Heart left ventricle (tissue), 16 donors: ENCODE data around the gene TYW5. TPM values are rescaled to one million over a fixed set of nuclear protein-coding genes. Genes with fewer than 3 reads are reported as not detected.

Experiments used
- ATAC-seq, 4 donors: fragments of 200-7000 bp; cut with Tn5 transposase; one replicate each; pipeline ENCODE4 v1.9.1; 2020 to 2022; ENCODE audit warnings: moderate library complexity in 4 of 4, mild to moderate bottlenecking in 3 of 4, moderate number of reproducible peaks in 1 of 4
- DNase-seq, 5 donors: peaks; one replicate each; pipeline ENCODE4 v3.0.0-alpha.2; 2020
- H3K27ac ChIP-seq, 12 donors: fragments of 200-600 bp; sonication (generic) in 4 of 12; one replicate each; pipeline versions ENCODE4 v1.5.0 to v1.8.0; 2016 to 2022; ENCODE audit warnings: mild to moderate bottlenecking in 2 of 12
- H3K27me3 ChIP-seq, 9 donors: fragments of 200-600 bp; sonication (generic) in 2 of 9; one replicate each; pipeline versions ENCODE4 v1.5.1 to v1.8.0; 2016 to 2022; ENCODE audit warnings: mild to moderate bottlenecking in 3 of 9
- H3K36me3 ChIP-seq, 9 donors: fragments of 200-600 bp; sonication (generic) in 2 of 9; one replicate each; pipeline versions ENCODE4 v1.5.0 to v1.8.0; 2018 to 2022; ENCODE audit warnings: mild to moderate bottlenecking in 2 of 9
- H3K4me1 ChIP-seq, 12 donors: fragments of 200-600 bp; sonication (generic) in 4 of 12; one replicate each; pipeline versions ENCODE4 v1.5.0 to v1.8.0; 2016 to 2022; ENCODE audit warnings: mild to moderate bottlenecking in 3 of 12
- H3K4me3 ChIP-seq, 12 donors: fragments of 200-600 bp; sonication (generic) in 4 of 12; one replicate each; pipeline versions ENCODE4 v1.5.0 to v1.8.0; 2017 to 2022; ENCODE audit warnings: mild to moderate bottlenecking in 9 of 12, moderate library complexity in 4 of 12
- H3K9me3 ChIP-seq, 12 donors: fragments of 200-600 bp; sonication (generic) in 4 of 12; one replicate each; pipeline versions ENCODE4 v1.5.0 to v1.8.0; 2016 to 2022; ENCODE audit warnings: mild to moderate bottlenecking in 1 of 12
- CTCF ChIP-seq, 12 donors: fragments of 200-600 bp; sonication (generic) in 4 of 12; IDR thresholded peaks; one replicate each; pipeline versions ENCODE4 v1.5.0 to v1.8.0; 2018 to 2022; ENCODE audit warnings: antibody characterized with exemption in 12 of 12, mild to moderate bottlenecking in 5 of 12
- POLR2A ChIP-seq, 2 donors: fragments of 450-650 bp; IDR thresholded peaks; one replicate each; pipeline ENCODE4 v1.6.1; 2017; ENCODE audit warnings: antibody characterized with exemption in 2 of 2, mild to moderate bottlenecking in 2 of 2, moderate library complexity in 2 of 2
- WGBS, 4 donors: extraction: QIAGEN DNeasy Blood & Tissue Kit in 2 of 4; methylation state at CpG; one replicate each; pipeline versions ENCODE4 v1.1.5 to v1.1.7; 2013 to 2018; 5-methylcytosine and 5-hydroxymethylcytosine counted together
- intact Hi-C, 10 donors: fragments of 100-400 bp; cut with DNase I; formaldehyde crosslinking; loops; one replicate each; pipeline versions ENCODE4 v1.11.1 to v1.14.2; 2022
- polyA plus RNA-seq, 2 donors: library from polyadenylated mRNA; stranded (reverse); fragments of 200-250 nt; gene quantifications; one replicate each; pipeline ENCODE4 v1.2.3, GENCODE V29; 2013
- total RNA-seq, 9 donors: library from RNA; depleted of rRNA in 2 of 9; stranded (reverse); fragments of >200 nt in 2 of 9; fragmentation: NEBNext Ultra II Directional in 3 of 9; extraction: Animal tissue kit (Norgen Biotek cat#: 25700) in 3 of 9; gene quantifications; one replicate each; pipeline versions ENCODE4 v1.1.0 to v1.2.4, GENCODE V29; 2016 to 2023
- donor health status: ischemic (EF 13 %, LVEDD 7.1; RV severe dilation, severe dysfunction).
- donor health status: healthy with polysubstance abuse.
- donor health status: DM: no; HTN: yes; CAD: no.
- donor health status: DM: no; HTN: no; CAD: no.
- donor health status: ischemic (EF 25% LVEDD 6.9; RV normal size, moderate dysfunction).
- donor health status: ischemic (EF 25% LVEDD 5.7; RV mildly dilated, moderate dysfunction).
- donor health status: healthy.
- donor health status: DM: yes; HTN: yes; CAD: no.
- donor health status: ischemic (EF 35%, LVEDD 5.7; RV mildly dilated, moderate dysfunction).
- donor health status: nonischemic (EF 11% LVEDD 7.7; RV severe dilation, severe dysfunction).
- donor health status: DM: yes; HTN: yes; CAD: no.
- donor health status: PGD.
- donor health status: ischemic (EF 29% LVEDD 5.4; RV normal size, mild dysfunction).
- donor health status: nonischemic (EF 23%, LVEDD 6.1; RV moderate dilation, normal function).

TYW5 gene
- total and polyA plus RNA-seq, 11 donors = 1.4 to 4.4 (median 3.0) TPM

- no peaks in the 10 kb centered on the region for H3K9me3 ChIP-seq
- intact Hi-C loops = no loop called here
- peaks cover 0 to 98% (median 63%) of the 10 kb centered on the region in 9 donors for H3K36me3 ChIP-seq
- 78 to 88% (median 85%) methylated on average over 2 of the region's 2 CpGs for WGBS, 4 donors
- H3K4me1 ChIP-seq = peaks cover 0 to 3% (median 0%) of the 10 kb centered on the region in 12 donors
- TF ChIP-seq POLR2A (IDR thresholded peaks at IDR 0.05) = no peak
- TF ChIP-seq CTCF (IDR thresholded peaks at IDR 0.05) = no peak
- DNase-seq (no peak), ATAC-seq (no peak)
- no peak overlapping the region for H3K27ac ChIP-seq
- H3K4me3 ChIP-seq = no peak overlapping the region
- H3K27me3 ChIP-seq = no peaks in the 10 kb centered on the region
Measured at GRCh38 chr2:199936554-199936953, 18.7 kb downstream of the TYW5 start.

DNA sequence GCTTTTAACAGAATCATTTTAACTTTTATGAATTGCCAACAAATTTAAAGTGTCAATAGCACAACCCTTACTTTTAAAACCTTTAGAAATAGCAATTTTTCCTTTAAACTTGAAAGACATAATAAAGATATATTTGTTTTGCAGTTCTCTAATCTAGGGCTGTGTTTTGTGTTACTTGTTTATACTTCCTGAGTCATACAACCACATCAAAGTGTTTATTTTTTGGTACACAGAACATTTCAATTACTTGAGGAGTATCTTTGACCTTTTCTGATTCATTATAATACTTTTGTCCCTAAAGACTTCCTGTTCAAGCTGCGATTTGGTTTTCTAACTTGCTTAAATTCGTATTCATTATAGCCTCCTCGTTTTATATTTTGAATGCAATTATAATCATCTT is 21.8 kb downstream of the TYW5 start:
- peaks cover 0 to 3% (median 0%) of the 10 kb centered on the region in 12 donors for H3K4me1 ChIP-seq
- TF ChIP-seq POLR2A (IDR thresholded peaks at IDR 0.05) = no peak
- TF ChIP-seq CTCF (IDR thresholded peaks at IDR 0.05) = no peak
- ATAC-seq (no peak), DNase-seq (no peak)
- H3K9me3 ChIP-seq = no peaks in the 10 kb centered on the region
- H3K4me3 ChIP-seq = no peak overlapping the region
- 75 to 82% (median 79%) methylated on average over 3 of the region's 3 CpGs for WGBS, 4 donors
- no peak overlapping the region for H3K27ac ChIP-seq
- intact Hi-C loops = no loop called here
- no peaks in the 10 kb centered on the region for H3K27me3 ChIP-seq
- H3K36me3 ChIP-seq = peaks cover 0 to 94% (median 67%) of the 10 kb centered on the region in 9 donors

DNA sequence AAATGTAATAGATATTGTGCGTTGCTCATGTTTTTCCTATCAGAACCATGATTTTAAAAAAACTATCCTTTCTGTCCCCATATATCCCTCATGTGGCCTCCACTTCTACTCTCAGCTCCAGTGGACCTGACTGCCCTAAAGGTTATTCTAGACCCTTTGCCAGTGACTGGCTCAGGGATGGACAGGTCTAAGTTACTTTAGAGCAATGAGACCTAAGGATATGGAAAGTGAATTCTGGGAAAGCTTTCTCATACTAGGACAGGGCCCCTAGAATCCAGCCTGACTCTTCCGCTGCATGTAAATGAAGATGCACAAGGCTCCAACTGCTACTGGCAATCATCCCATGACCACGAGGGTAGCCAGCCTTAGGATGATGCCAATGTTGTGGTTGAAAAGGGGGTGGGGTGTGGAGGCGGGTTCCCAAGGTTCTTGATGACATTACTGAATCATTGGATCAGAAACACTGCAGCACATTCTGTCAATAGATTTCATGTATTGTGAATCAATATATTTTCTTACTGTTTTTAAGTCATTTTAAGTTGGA is 22.9 kb downstream of the TYW5 start:
- ATAC-seq = no peak

GRCh38 chr2:199929262-199929661 is 26.0 kb downstream of the TYW5 start:
- 77 to 81% (median 80%) methylated on average over 2 of the region's 2 CpGs for WGBS, 4 donors
- no peaks in the 10 kb centered on the region for H3K4me1 ChIP-seq
- no peaks in the 10 kb centered on the region for H3K9me3 ChIP-seq
- ATAC-seq (peak in 1 of 4 donors; percentile 28), DNase-seq (no peak)
- H3K27me3 ChIP-seq = no peaks in the 10 kb centered on the region
- peaks cover 0 to 70% (median 59%) of the 10 kb centered on the region in 9 donors for H3K36me3 ChIP-seq
- no peak overlapping the region for H3K27ac ChIP-seq
- intact Hi-C loops = no loop called here
- no peak overlapping the region for H3K4me3 ChIP-seq
- TF ChIP-seq POLR2A (IDR thresholded peaks at IDR 0.05) = no peak

More for the DNA sequence above, 22.9 kb downstream of the TYW5 start:
- 76 to 83% (median 77%) methylated on average over 4 of the region's 4 CpGs for WGBS, 4 donors
- Histone ChIP-seq H3K9me3 (no peaks in the 10 kb centered on the region), H3K27me3 (no peaks in the 10 kb centered on the region), H3K27ac (no peak overlapping the region), H3K4me1 (peaks cover 0 to 3% (median 0%) of the 10 kb centered on the region in 12 donors), H3K36me3 (peaks cover 0 to 87% (median 62%) of the 10 kb centered on the region in 9 donors), H3K4me3 (no peak overlapping the region)
- TF ChIP-seq CTCF (IDR thresholded peaks at IDR 0.05) (no peak), POLR2A (IDR thresholded peaks at IDR 0.05) (no peak)
- DNase-seq = no peak
- intact Hi-C loops = no loop called here

DNA sequence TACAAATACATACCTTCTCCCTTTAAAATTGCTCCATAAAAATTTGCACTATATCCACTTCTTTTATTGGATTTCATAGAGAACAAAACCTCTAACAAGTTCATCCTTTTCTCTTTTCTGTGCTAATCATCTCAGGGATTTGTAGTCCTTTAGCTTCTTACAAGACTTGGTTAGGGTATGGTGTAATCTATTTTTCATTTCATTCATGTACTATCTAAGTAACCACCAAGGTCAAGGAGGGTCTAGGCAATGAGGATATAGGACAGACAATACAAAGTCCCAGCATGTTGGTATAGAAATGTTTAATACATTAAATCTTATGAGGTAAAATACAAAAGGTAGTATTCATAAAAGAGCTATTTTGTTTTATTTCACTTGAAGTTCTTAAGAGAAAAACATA is 26.7 kb downstream of the TYW5 start:
- Histone ChIP-seq H3K4me3 (no peak overlapping the region), H3K9me3 (no peaks in the 10 kb centered on the region), H3K27me3 (no peaks in the 10 kb centered on the region), H3K36me3 (peaks cover 0 to 66% (median 54%) of the 10 kb centered on the region in 9 donors), H3K27ac (no peak overlapping the region), H3K4me1 (no peaks in the 10 kb centered on the region)
- ATAC-seq (no peak), DNase-seq (no peak)
- intact Hi-C loops = no loop called here
- TF ChIP-seq POLR2A (IDR thresholded peaks at IDR 0.05) = no peak
- no peak for TF ChIP-seq CTCF (IDR thresholded peaks at IDR 0.05)
